RWPE2 (cell line): ENCODE data around the gene SIAE.

Source experiments
- ATAC-seq: fragments of 200-7000 bp; cut with Tn5 transposase; 3 replicates; pipeline ENCODE4 v1.9.1; 2021; ENCODE audit warnings: low read depth
- DNase-seq: peaks from one replicate; pipeline ENCODE4 v3.0.0-alpha.2; 2020; ENCODE audit warnings: low spot score
- H3K27ac ChIP-seq: fragments of 450-650 bp; 2 replicates; pipeline ENCODE4 v1.5.1; 2017; ENCODE audit warnings: mild to moderate bottlenecking; ENCODE audit not compliant: poor library complexity, severe bottlenecking
- H3K27me3 ChIP-seq: fragments of 250-450 bp; sonication (Bioruptor Pico); 2 replicates; pipeline ENCODE4 v1.5.1; 2021; ENCODE audit warnings: mild to moderate bottlenecking, moderate library complexity; ENCODE audit not compliant: insufficient read depth, poor library complexity, severe bottlenecking
- H3K36me3 ChIP-seq: fragments of 250-450 bp; sonication (Bioruptor Pico); 2 replicates; pipeline ENCODE4 v1.5.1; 2020; ENCODE audit warnings: low read depth, mild to moderate bottlenecking, moderate library complexity
- H3K4me1 ChIP-seq: fragments of 250-450 bp; sonication (Bioruptor Pico); 2 replicates; pipeline ENCODE4 v1.5.1; 2021; ENCODE audit warnings: mild to moderate bottlenecking, moderate library complexity; ENCODE audit not compliant: insufficient read depth, poor library complexity, severe bottlenecking
- H3K4me3 ChIP-seq: fragments of 250-450 bp; sonication (Bioruptor Pico); 2 replicates; pipeline ENCODE4 v1.5.1; 2021; ENCODE audit warnings: mild to moderate bottlenecking, moderate library complexity; ENCODE audit not compliant: severe bottlenecking
- H3K9me3 ChIP-seq: fragments of 250-450 bp; sonication (Bioruptor Pico); 2 replicates; pipeline ENCODE4 v1.5.1; 2021; ENCODE audit warnings: mild to moderate bottlenecking, moderate library complexity; ENCODE audit not compliant: severe bottlenecking
- CTCF ChIP-seq: fragments of 450-650 bp; IDR thresholded peaks from one replicate; pipeline ENCODE4 v1.5.1; 2017; ENCODE audit warnings: mild to moderate bottlenecking, moderate library complexity; ENCODE audit not compliant: poor library complexity, severe bottlenecking

Gene SIAE

GRCh38 chr11:124623861-124624525, 49.5 kb downstream of the SIAE start:
- TF ChIP-seq CTCF = no peak
- Histone ChIP-seq H3K36me3 (peaks cover 44% of the 10 kb centered on the region), H3K4me1 (peaks cover 11% of the 10 kb centered on the region), H3K27ac (peak overlapping the region; percentile 60), H3K27me3 (no peaks in the 10 kb centered on the region), H3K4me3 (peak overlapping the region; percentile 70), H3K9me3 (no peaks in the 10 kb centered on the region)
- ATAC-seq (no peak), DNase-seq (no peak)

GRCh38 chr11:124622531-124623451, 50.7 kb downstream of the SIAE start, which contains the start of gene TBRG1:
TSS of gene TBRG1 (plus strand) at chr11:124622864. CDS start at chr11:124623084, 220 bp downstream.
- Histone ChIP-seq H3K4me3 (peak within 1 kb of the TSS; percentile 70), H3K36me3 (peaks cover 34% of the 10 kb centered on the region), H3K27ac (peak within 1 kb of the TSS; percentile 60), H3K9me3 (no peaks in the 10 kb centered on the region), H3K27me3 (no peaks in the 10 kb centered on the region), H3K4me1 (peaks cover 11% of the 10 kb centered on the region)
- peak; percentile 83 for DNase-seq
- ATAC-seq = peak; percentile 96
- TF ChIP-seq CTCF = no peak

- Histone ChIP-seq H3K27me3 (no peaks in the 10 kb centered on the region), H3K4me1 (peaks cover 9% of the 10 kb centered on the region), H3K27ac (no peak overlapping the region)
Measured at GRCh38 chr11:124618863-124619262, 54.7 kb downstream of the SIAE start.

DNA sequence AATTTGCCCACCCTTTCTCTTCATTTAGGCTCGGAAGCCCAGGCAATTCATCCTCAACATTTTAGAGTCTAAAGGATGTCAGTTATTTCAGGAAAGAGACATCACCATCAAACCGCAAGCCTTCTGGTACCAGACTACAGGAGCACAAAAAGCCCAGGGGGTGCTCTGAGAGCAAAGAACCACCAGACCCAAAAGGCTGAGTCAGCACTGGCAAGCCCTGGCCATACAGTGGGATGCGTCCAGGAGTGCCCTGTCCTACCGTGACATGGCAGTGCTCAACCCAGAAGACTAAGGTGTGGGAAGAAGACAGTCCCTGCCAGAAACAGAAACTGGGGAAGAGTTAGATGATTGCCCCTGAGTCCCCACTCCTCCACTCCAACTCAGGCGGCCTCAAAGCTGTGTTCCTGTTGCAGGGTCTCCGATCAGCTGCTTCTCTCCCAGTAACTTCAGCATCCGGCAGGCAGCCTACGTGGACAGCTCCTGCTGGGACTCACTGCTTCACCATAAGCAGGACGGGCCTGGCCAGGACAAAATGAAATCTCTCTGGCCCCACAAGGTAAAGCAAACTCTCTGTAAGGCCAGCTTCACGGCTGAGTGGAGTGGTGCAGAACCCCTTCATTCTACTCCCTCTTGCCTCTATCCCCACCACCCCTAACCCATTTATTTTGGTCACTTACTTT, 60.8 kb downstream of the SIAE start:
- Histone ChIP-seq H3K4me3 (no peak overlapping the region), H3K27ac (no peak overlapping the region), H3K36me3 (no peaks in the 10 kb centered on the region), H3K9me3 (no peaks in the 10 kb centered on the region), H3K27me3 (no peaks in the 10 kb centered on the region), H3K4me1 (no peaks in the 10 kb centered on the region)
- no peak for TF ChIP-seq CTCF
- ATAC-seq (peak; percentile 62), DNase-seq (no peak)

More at GRCh38 chr11:124618863-124619262, 54.7 kb downstream of the SIAE start:
- H3K4me3 ChIP-seq = no peak overlapping the region
- no peaks in the 10 kb centered on the region for H3K9me3 ChIP-seq
- DNase-seq (no peak), ATAC-seq (no peak)
- no peaks in the 10 kb centered on the region; the same call in 1 of the 2 replicates for H3K36me3 ChIP-seq
- TF ChIP-seq CTCF = no peak
